MM.1S (cell line): ENCODE results near the gene LIMS3.
"Not testable (repeated sequence)": the region's sequence is repeated elsewhere in the genome, so short reads cannot be mapped to it uniquely, and the experiment has no call there.

Experiments used
- EZH2 ChIP-seq: fragments of 300-600 bp; sonication (generic); optimal IDR thresholded peaks from 2 replicates; pipeline ENCODE3; 2017; ENCODE audit warnings: low read depth, mild to moderate bottlenecking, antibody characterized with exemption, low read length, mixed read lengths
- TF ChIP-seq, protein P1 (sequence below): fragments of 300-600 bp; sonication (generic); IDR thresholded peaks from 2 replicates; pipeline ENCODE4 v1.5.1; 2016; ENCODE audit warnings: antibody characterized with exemption, low read length, mixed read lengths

DNA sequence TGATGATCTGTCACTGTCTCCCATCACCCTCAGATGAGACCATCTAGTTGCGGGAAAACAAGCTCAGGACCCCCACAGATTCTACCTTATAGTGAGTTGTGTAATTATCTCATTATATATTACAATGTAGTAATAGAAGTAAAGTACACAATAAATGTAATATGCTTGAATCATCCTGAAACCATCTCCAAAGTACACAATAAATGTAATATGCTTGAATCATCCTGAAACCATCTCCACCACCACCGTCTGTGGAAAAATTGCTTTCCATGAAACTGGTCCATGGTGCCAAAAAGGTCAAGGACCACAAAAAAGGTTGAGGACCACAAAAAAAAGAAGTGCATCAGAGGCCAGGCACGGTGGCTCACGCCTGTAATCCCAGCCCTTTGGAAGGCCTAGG is 29.3 kb downstream of the LIMS3 start:
- TF ChIP-seq, protein P1, sequence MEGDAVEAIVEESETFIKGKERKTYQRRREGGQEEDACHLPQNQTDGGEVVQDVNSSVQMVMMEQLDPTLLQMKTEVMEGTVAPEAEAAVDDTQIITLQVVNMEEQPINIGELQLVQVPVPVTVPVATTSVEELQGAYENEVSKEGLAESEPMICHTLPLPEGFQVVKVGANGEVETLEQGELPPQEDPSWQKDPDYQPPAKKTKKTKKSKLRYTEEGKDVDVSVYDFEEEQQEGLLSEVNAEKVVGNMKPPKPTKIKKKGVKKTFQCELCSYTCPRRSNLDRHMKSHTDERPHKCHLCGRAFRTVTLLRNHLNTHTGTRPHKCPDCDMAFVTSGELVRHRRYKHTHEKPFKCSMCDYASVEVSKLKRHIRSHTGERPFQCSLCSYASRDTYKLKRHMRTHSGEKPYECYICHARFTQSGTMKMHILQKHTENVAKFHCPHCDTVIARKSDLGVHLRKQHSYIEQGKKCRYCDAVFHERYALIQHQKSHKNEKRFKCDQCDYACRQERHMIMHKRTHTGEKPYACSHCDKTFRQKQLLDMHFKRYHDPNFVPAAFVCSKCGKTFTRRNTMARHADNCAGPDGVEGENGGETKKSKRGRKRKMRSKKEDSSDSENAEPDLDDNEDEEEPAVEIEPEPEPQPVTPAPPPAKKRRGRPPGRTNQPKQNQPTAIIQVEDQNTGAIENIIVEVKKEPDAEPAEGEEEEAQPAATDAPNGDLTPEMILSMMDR = not testable (repeated sequence)
- TF ChIP-seq EZH2 = not testable (repeated sequence)
